Common myeloid progenitor, CD34-positive (primary cell): ENCODE data around the gene TIMM10B.

ENCODE experiments used
- CTCF ChIA-PET: fragments of 350-600 bp; sonication (Branson Sonifier 250); formaldehyde crosslinking; loops from one replicate; lab custom pipeline; 2021; ENCODE audit warnings: antibody characterized with exemption; lab: Charles Lee
- POLR2A ChIA-PET: fragments of 350-600 bp; sonication (Branson Sonifier 250); formaldehyde crosslinking; loops from one replicate; lab custom pipeline; 2021; ENCODE audit warnings: antibody characterized with exemption; lab: Charles Lee
- DNase-seq, 3 donors: peaks; one replicate each; pipeline versions ENCODE4 v3.0.0 to v3.0.0-alpha.2; 2013
- H3K27ac ChIP-seq, 2 experiments: 1 replicate in 1 of 2; 2 replicates in 1 of 2; pipeline ENCODE4 v1.7.0; 2013; ENCODE audit warnings: inconsistent platforms in 2 of 2, low read length in 2 of 2, mild to moderate bottlenecking in 2 of 2, low read depth in 1 of 2, moderate library complexity in 1 of 2; ENCODE audit not compliant: severe bottlenecking in 2 of 2, insufficient read depth in 1 of 2, poor library complexity in 1 of 2
- H3K27me3 ChIP-seq, 5 experiments: replicated peaks in 2 of 5; 1 replicate in 3 of 5; 2 replicates in 2 of 5; pipeline versions ENCODE4 v1.6.1 to v1.7.0; 2013; ENCODE audit warnings: low read length in 4 of 5, mild to moderate bottlenecking in 2 of 5, moderate library complexity in 2 of 5, inconsistent platforms in 1 of 5; ENCODE audit not compliant: insufficient read depth in 5 of 5, control insufficient read depth in 4 of 5
- H3K36me3 ChIP-seq, 4 experiments: 1 replicate in 2 of 4; 2 replicates in 2 of 4; pipeline versions ENCODE4 v1.6.1 to v1.7.0; 2013; ENCODE audit warnings: low read length in 3 of 4, control low read depth in 1 of 4, mild to moderate bottlenecking in 1 of 4; ENCODE audit not compliant: control insufficient read depth in 4 of 4, insufficient read depth in 4 of 4
- H3K4me1 ChIP-seq, 4 experiments: 1 replicate in 3 of 4; 2 replicates in 1 of 4; pipeline versions ENCODE4 v1.6.1 to v1.7.1; 2013; ENCODE audit warnings: low read length in 3 of 4, mild to moderate bottlenecking in 3 of 4, control low read depth in 1 of 4, inconsistent platforms in 1 of 4, moderate library complexity in 1 of 4; ENCODE audit not compliant: control insufficient read depth in 4 of 4, insufficient read depth in 4 of 4; ENCODE audit errors: control extremely low read depth in 1 of 4
- H3K4me3 ChIP-seq, 7 experiments: 1 replicate in 4 of 7; 2 replicates in 3 of 7; pipeline versions ENCODE4 v1.5.1 to v1.7.0; 2013; ENCODE audit warnings: mild to moderate bottlenecking in 7 of 7, low read length in 6 of 7, moderate library complexity in 6 of 7, inconsistent platforms in 2 of 7, low read depth in 2 of 7, control low read depth in 1 of 7; ENCODE audit not compliant: insufficient read depth in 4 of 7, control insufficient read depth in 1 of 7; ENCODE audit errors: extremely low read depth in 1 of 7
- H3K9me3 ChIP-seq, 5 experiments: 1 replicate in 4 of 5; 2 replicates in 1 of 5; pipeline versions ENCODE4 v1.6.1 to v1.7.1; 2013; ENCODE audit warnings: low read length in 4 of 5, mild to moderate bottlenecking in 2 of 5, inconsistent platforms in 1 of 5, low read depth in 1 of 5, moderate library complexity in 1 of 5; ENCODE audit not compliant: control insufficient read depth in 4 of 5, insufficient read depth in 2 of 5; ENCODE audit errors: control extremely low read depth in 1 of 5
- WGBS: methylation state at CpG from one replicate; pipeline ENCODE4 v1.1.5; 2013; ENCODE audit not compliant: insufficient coverage; 5-methylcytosine and 5-hydroxymethylcytosine counted together

Gene TIMM10B

GRCh38 chr11:6486256-6486655 lies 5.0 kb downstream of the TIMM10B start:
- ChIA-PET POLR2A (no interaction called here), CTCF (interaction anchor here (1.0 to 2.9 kb wide), 3 partner anchors 9 to 22 kb away, joined by 4 to 12 read pairs (median 4); partner anchors contain the start of gene DNHD1)
- Histone ChIP-seq H3K27ac (no peak overlapping the region), H3K36me3 (peaks cover 11 to 66% (median 41%) of the 10 kb centered on the region in 4 experiments), H3K4me3 (no peak overlapping the region), H3K9me3 (no peaks in the 10 kb centered on the region), H3K4me1 (peaks cover 6 to 12% (median 11%) of the 10 kb centered on the region in 4 experiments), H3K27me3 (no peaks in the 10 kb centered on the region)
- 96% methylated on average over 3 of the region's 3 CpGs for WGBS
- DNase-seq: no peak

DNA sequence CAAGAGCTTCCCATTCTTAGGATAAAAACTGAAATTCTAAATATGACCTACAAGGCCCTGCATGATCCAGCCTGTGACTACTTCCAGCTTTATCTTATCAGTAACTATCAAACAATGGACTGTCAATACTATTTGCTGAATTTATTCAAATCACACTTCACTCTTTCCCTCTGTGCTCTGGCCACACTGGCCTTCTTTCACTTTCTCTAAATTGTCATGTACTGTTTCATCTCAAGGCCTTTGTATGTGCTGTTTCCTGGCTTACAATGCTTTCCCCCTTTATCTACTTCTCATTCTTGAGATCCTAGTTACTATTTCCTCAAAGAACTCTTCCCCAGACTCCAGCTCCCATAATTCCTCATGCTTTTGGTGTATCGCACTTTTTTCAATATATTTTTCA lies 5.6 kb downstream of the TIMM10B start:
- H3K36me3 ChIP-seq: peaks cover 11 to 68% (median 41%) of the 10 kb centered on the region in 4 experiments
- ChIA-PET CTCF (interaction anchor here (0.9 to 2.9 kb wide), 6 partner anchors 8 to 109 kb away, joined by 3 to 12 read pairs (median 4); partner anchors contain the start of gene DNHD1), POLR2A (no interaction called here)
- H3K4me1 ChIP-seq: peaks cover 6 to 11% (median 7%) of the 10 kb centered on the region in 4 experiments
- H3K27ac ChIP-seq: no peak overlapping the region
- no peak for DNase-seq
- H3K27me3 ChIP-seq: no peaks in the 10 kb centered on the region
- no peaks in the 10 kb centered on the region for H3K9me3 ChIP-seq
- no CpG with 5 or more reads among the region's 1 CpG for WGBS
- no peak overlapping the region for H3K4me3 ChIP-seq

DNA sequence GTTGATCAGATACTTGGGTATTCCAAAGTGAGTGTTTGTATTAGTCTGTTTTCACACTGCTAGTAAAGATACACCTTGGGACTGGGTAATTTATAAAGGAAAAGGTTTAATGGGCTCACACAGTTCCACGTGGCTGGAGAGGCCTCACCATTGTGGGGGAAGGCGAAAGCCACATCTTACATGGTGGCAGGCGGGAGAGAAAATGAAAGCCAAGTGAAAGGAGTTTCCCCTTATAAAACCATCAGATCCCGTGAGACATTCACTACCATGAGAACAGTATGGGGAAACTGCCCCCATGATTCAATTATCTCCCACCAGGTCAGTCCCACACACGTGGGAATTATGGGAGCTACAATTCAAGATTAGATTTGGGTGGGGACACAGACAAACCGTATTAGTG lies 7.0 kb downstream of the TIMM10B start:
- WGBS: 98% methylated on average over 5 of the region's 6 CpGs
- H3K9me3 ChIP-seq: no peaks in the 10 kb centered on the region
- H3K4me1 ChIP-seq: no peaks in the 10 kb centered on the region
- no peak overlapping the region for H3K4me3 ChIP-seq
- no peak overlapping the region for H3K27ac ChIP-seq
- peaks cover 6 to 63% (median 39%) of the 10 kb centered on the region in 4 experiments for H3K36me3 ChIP-seq
- ChIA-PET POLR2A (no interaction called here), CTCF (interaction anchor here (1.3 to 2.6 kb wide), 5 partner anchors 10 to 110 kb away, joined by 3 to 12 read pairs (median 7); no protein-coding TSS in a partner anchor)
- H3K27me3 ChIP-seq: no peaks in the 10 kb centered on the region
- no peak for DNase-seq

GRCh38 chr11:6488821-6489220 lies 7.5 kb downstream of the TIMM10B start:
- Histone ChIP-seq H3K4me3 (no peak overlapping the region), H3K27ac (no peak overlapping the region), H3K36me3 (peaks cover 6 to 62% (median 35%) of the 10 kb centered on the region in 4 experiments), H3K27me3 (no peaks in the 10 kb centered on the region), H3K4me1 (no peaks in the 10 kb centered on the region), H3K9me3 (no peaks in the 10 kb centered on the region)
- ChIA-PET CTCF (interaction anchor here (2.0 to 2.6 kb wide), 3 partner anchors 10 to 110 kb away, joined by 7 to 12 read pairs (median 9); no protein-coding TSS in a partner anchor), POLR2A (no interaction called here)
- 100% methylated on average over 1 of the region's 3 CpGs for WGBS
- DNase-seq: no peak

DNA sequence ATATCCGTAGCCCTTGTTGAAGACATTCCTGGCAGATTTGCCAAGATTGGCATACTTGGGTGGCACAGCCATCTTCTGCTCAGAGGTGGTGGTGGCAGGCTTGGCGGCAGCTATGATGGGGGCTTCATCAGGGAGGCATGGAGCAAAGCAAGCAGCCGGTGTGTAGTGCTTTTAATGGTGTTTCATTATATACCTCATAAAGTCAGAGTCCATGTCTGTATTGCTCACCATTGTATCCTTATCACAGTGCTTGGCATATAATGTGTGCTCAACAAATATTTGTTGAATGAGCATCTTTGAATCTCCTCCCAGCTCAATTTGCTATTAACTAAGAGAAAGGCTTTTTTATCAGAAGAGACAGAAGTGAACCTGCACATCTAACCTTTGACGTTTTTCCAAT lies 8.0 kb downstream of the TIMM10B start:
- no peak for DNase-seq
- ChIA-PET CTCF (interaction anchor here (0.8 to 2.6 kb wide), 7 partner anchors 8 to 173 kb away, joined by 3 to 12 read pairs (median 5); partner anchors contain the start of genes ARFIP2 and TIMM10B), POLR2A (no interaction called here)
- Histone ChIP-seq H3K4me3 (no peak overlapping the region), H3K36me3 (peaks cover 5 to 60% (median 35%) of the 10 kb centered on the region in 4 experiments), H3K27ac (no peak overlapping the region), H3K9me3 (no peaks in the 10 kb centered on the region), H3K4me1 (no peaks in the 10 kb centered on the region), H3K27me3 (no peaks in the 10 kb centered on the region)
- WGBS: 95% methylated on average over 2 of the region's 4 CpGs

DNA sequence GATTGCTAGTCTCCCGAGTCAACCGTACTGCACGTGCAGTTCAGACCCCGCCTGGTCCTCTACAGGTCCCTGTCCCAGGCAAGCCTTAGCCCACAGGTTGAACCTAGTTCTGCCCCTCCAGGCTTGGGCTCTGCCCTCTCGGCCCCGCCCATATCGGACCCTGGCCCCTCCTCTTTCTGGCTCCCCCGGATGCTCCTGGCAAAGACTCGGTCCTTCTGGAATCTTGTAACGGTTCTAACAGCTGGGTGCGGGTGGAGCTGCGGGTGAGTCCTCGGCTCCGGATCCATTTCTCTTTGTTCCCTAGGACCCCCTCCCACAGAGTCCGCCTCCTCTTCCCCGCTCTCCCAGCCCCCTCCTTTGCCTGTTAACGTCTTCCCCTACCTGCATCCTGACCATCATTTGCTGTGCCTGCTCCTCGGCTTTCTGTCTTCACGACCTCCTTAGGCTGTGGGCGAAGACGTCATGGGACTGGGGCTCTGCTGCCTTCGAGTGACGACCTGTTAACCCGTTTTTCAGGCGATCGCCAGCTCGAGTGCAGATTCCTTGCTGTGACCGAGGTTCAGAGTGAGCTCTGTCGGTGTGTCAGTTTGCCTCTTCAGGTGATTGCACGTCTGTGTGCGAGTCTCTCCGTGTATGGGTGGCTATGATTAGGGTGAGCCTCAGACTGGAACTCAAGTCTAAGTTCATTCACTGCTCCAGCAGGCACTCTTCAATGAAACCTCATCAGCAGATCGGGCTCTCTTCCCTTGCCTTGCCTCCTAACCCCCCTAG lies 16.0 kb downstream of the TIMM10B start, which contains the start of gene DNHD1:
DNHD1 (plus strand) TSS at position 212 of the 771 bp plus-strand sequence. CDS start 936 bp downstream, outside the sequence.
- no peaks in the 10 kb centered on the region for H3K9me3 ChIP-seq
- no peak within 1 kb of the TSS for H3K27ac ChIP-seq
- WGBS: 94% methylated on average over 33 of the region's 33 CpGs
- CTCF ChIA-PET: interaction anchor here (1.2 to 13.2 kb wide), 8 partner anchors 8 to 187 kb away, joined by 3 to 155 read pairs (median 10); partner anchors contain the start of genes MRPL17 and TIMM10B
- H3K4me1 ChIP-seq: no peaks in the 10 kb centered on the region
- H3K36me3 ChIP-seq: peaks cover 8 to 33% (median 17%) of the 10 kb centered on the region in 4 experiments
- H3K4me3 ChIP-seq: no peak within 1 kb of the TSS
- DNase-seq: no peak
- H3K27me3 ChIP-seq: no peaks in the 10 kb centered on the region
- POLR2A ChIA-PET: no interaction called here
